ENCODE data around the gene NOP56. TPM values are rescaled to one million over a fixed set of nuclear protein-coding genes. Genes with fewer than 3 reads are reported as not detected.

Gene NOP56
- polyA plus RNA-seq, 1 donor (not counting 4 experiments of a cell fraction or from before 2014, with no cell fraction given), result 242 TPM

- H3K4me3 ChIP-seq (ENCODE audit: control insufficient read depth in 2 of 3, extremely low read depth in 1 of 3, insufficient read depth in 2 of 3, low read depth in 1 of 3, low read length in 3 of 3), result peak within 1 kb of the TSS in 2 of 3 experiments; percentile 40 to 59
- H3K27ac ChIP-seq (ENCODE audit: control insufficient read depth, insufficient read depth, low read length), result no peak within 1 kb of the TSS
- no peaks in the 10 kb centered on the region for H3K9me3 ChIP-seq (ENCODE audit: control insufficient read depth, low read depth, low read length)
- H2AFZ ChIP-seq (ENCODE audit: control insufficient read depth, low read length), result peak within 1 kb of the TSS; percentile 71
- dilution Hi-C loops (cut with MboI; ENCODE audit: extremely low pct_ligation_motif_present, low sequenced_read_pairs), result no loop called here
- no peaks in the 10 kb centered on the region for H3K9me1 ChIP-seq (ENCODE audit: control insufficient read depth, extremely low read depth, insufficient read depth, low read length)
- H3K36me3 ChIP-seq (ENCODE audit: control insufficient read depth in 2 of 2, extremely low read depth in 1 of 2, insufficient read depth in 2 of 2, low read length in 2 of 2), result no peaks in the 10 kb centered on the region
- TF ChIP-seq CTCF (optimal IDR thresholded peaks at IDR 0.05 in 1 of 3, IDR thresholded peaks at IDR 0.05 in 1 of 3, conservative IDR thresholded peaks at IDR 0.05 in 1 of 3; ENCODE audit: extremely low read depth in 1 of 3, insufficient read depth in 2 of 3, low read length in 3 of 3), result no peak
- peak; percentile 95 for TF ChIP-seq EZH2 (IDR thresholded peaks at IDR 0.05; ENCODE audit: low read length)
- H4K20me1 ChIP-seq (ENCODE audit: control insufficient read depth, extremely low read depth, insufficient read depth, low read length), result no peaks in the 10 kb centered on the region
- H3K9ac ChIP-seq (ENCODE audit: control insufficient read depth, extremely low read depth, insufficient read depth, low read length), result no peak within 1 kb of the TSS
- no peak for DNase-seq (ENCODE audit: low read depth, low spot score)
- H3K4me2 ChIP-seq (ENCODE audit: control insufficient read depth, extremely low read depth, insufficient read depth, low read depth, low read length), result peak within 1 kb of the TSS; percentile 66
- H3K4me1 ChIP-seq (ENCODE audit: control insufficient read depth, extremely low read depth, insufficient read depth, low read length), result no peaks in the 10 kb centered on the region
- peaks cover 68% of the 10 kb centered on the region for H3K27me3 ChIP-seq (ENCODE audit: control insufficient read depth, extremely low read depth, insufficient read depth, low read length)
- H3K79me2 ChIP-seq (ENCODE audit: control insufficient read depth, insufficient read depth, low read length), result no peaks in the 10 kb centered on the region
- FAIRE-seq, result no peak
These were observed 39.8 kb downstream of the NOP56 start, which contains the start of gene EBF4 for GRCh38 chr20:2692036-2692885. Gene EBF4 (plus strand): TSS chr20:2692780. CDS start chr20:2693646, 866 bp downstream.

- Histone ChIP-seq H3K79me2 (ENCODE audit: control insufficient read depth, insufficient read depth, low read length) (no peaks in the 10 kb centered on the region), H3K36me3 (ENCODE audit: control insufficient read depth in 2 of 2, extremely low read depth in 1 of 2, insufficient read depth in 2 of 2, low read length in 2 of 2) (no peaks in the 10 kb centered on the region), H2AFZ (ENCODE audit: control insufficient read depth, low read length) (no peak overlapping the region), H3K27ac (ENCODE audit: control insufficient read depth, insufficient read depth, low read length) (no peak overlapping the region), H4K20me1 (ENCODE audit: control insufficient read depth, extremely low read depth, insufficient read depth, low read length) (no peaks in the 10 kb centered on the region), H3K9me1 (ENCODE audit: control insufficient read depth, extremely low read depth, insufficient read depth, low read length) (no peaks in the 10 kb centered on the region), H3K9me3 (ENCODE audit: control insufficient read depth, low read depth, low read length) (no peaks in the 10 kb centered on the region), H3K4me3 (ENCODE audit: control insufficient read depth in 2 of 3, extremely low read depth in 1 of 3, insufficient read depth in 2 of 3, low read depth in 1 of 3, low read length in 3 of 3) (no peak overlapping the region), H3K27me3 (ENCODE audit: control insufficient read depth, extremely low read depth, insufficient read depth, low read length) (peaks cover 68% of the 10 kb centered on the region), H3K4me2 (ENCODE audit: control insufficient read depth, extremely low read depth, insufficient read depth, low read depth, low read length) (no peak overlapping the region), H3K4me1 (ENCODE audit: control insufficient read depth, extremely low read depth, insufficient read depth, low read length) (no peaks in the 10 kb centered on the region), H3K9ac (ENCODE audit: control insufficient read depth, extremely low read depth, insufficient read depth, low read length) (no peak overlapping the region)
- FAIRE-seq (no peak), DNase-seq (ENCODE audit: low read depth, low spot score) (no peak)
- TF ChIP-seq CTCF (optimal IDR thresholded peaks at IDR 0.05 in 1 of 3, IDR thresholded peaks at IDR 0.05 in 1 of 3, conservative IDR thresholded peaks at IDR 0.05 in 1 of 3; ENCODE audit: extremely low read depth in 1 of 3, insufficient read depth in 2 of 3, low read length in 3 of 3), result no peak
- TF ChIP-seq EZH2 (IDR thresholded peaks at IDR 0.05; ENCODE audit: low read length), result no peak
- dilution Hi-C loops (cut with MboI; ENCODE audit: extremely low pct_ligation_motif_present, low sequenced_read_pairs), result no loop called here
These were observed 40.5 kb downstream of the NOP56 start for GRCh38 chr20:2692886-2693285.
